Measurements from ENCODE around the gene IL17RC.

DNA sequence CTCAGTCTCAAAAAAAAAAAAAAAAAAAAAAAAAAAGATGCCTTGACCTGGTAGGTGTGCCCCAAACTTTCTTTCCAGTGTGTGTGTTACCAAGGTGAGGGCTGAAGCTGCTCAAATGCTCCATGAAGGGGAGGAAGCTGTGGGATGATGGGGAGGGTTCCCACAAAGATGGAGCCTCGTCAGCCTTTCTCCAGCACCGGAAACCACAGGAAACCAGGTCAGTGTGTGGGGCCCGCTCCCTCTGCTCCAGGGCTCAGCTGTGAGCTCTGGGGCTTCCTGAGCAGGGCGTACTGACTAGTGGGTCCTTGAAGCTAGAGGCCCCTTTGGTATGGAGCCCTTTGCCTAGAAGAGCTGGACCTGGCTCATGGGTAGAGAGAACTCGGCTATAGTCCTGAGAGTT is 14.9 kb upstream of the IL17RC start:
- no peak for TF ChIP-seq POLR2A (IDR thresholded peaks at IDR 0.05)
- no peak for TF ChIP-seq CTCF (IDR thresholded peaks at IDR 0.05 in 8 of 11, conservative IDR thresholded peaks at IDR 0.05 in 3 of 11)
- no peak for TF ChIP-seq POLR2AphosphoS5 (IDR thresholded peaks at IDR 0.05)
